PC-9 (cell line): Measurements from ENCODE around the gene SLC1A2. TPM values are rescaled to one million over a fixed set of nuclear protein-coding genes. Genes with fewer than 3 reads are reported as not detected.

Experiments used
- BruUV-seq: library from RNA; stranded (reverse); fragments of 400-500 nt; replicated peaks from 2 replicates; lab custom pipeline; 2021; lab: Mats Ljungman, UMichigan
- CTCF ChIA-PET: fragments of 300-600 bp; sonication (Branson Sonifier 250); formaldehyde crosslinking; loops from one replicate; lab custom pipeline; 2022; ENCODE audit warnings: antibody characterized with exemption; lab: Charles Lee
- POLR2A ChIA-PET: fragments of 300-600 bp; sonication (Branson Sonifier 250); formaldehyde crosslinking; loops from one replicate; lab custom pipeline; 2022; ENCODE audit warnings: antibody characterized with exemption; ENCODE audit not compliant: unreplicated experiment; lab: Charles Lee
- DNase-seq, 2 experiments: peaks; one replicate each; pipeline versions ENCODE4 v3.0.0 to v3.0.0-alpha.2; 2015 to 2022; ENCODE audit warnings: mixed read lengths in 1 of 2
- H2AFZ ChIP-seq: fragments of 200-600 bp; sonication (generic); 2 replicates; pipeline ENCODE4 v1.8.1; 2017; ENCODE audit warnings: antibody characterized with exemption
- H3F3A ChIP-seq: fragments of 200-600 bp; sonication (generic); 2 replicates; pipeline ENCODE4 v1.8.1; 2017; ENCODE audit warnings: antibody characterized with exemption, mild to moderate bottlenecking, low read depth; ENCODE audit not compliant: insufficient read depth
- H3K27ac ChIP-seq: fragments of 200-600 bp; sonication (generic); 2 replicates; pipeline ENCODE4 v1.6.1; 2016; ENCODE audit warnings: mixed run types
- H3K27me3 ChIP-seq: fragments of 200-600 bp; sonication (generic); 2 replicates; pipeline ENCODE4 v1.6.1; 2016; ENCODE audit warnings: low read depth, mixed run types; ENCODE audit not compliant: insufficient read depth
- H3K36me3 ChIP-seq: fragments of 200-600 bp; sonication (generic); 2 replicates; pipeline ENCODE4 v1.6.1; 2016; ENCODE audit warnings: low read depth, mixed run types
- H3K4me1 ChIP-seq: fragments of 200-600 bp; sonication (generic); replicated peaks from 2 replicates; pipeline ENCODE4 v1.6.1; 2016; ENCODE audit warnings: mixed run types; ENCODE audit not compliant: insufficient read depth
- H3K4me2 ChIP-seq: fragments of 200-600 bp; sonication (generic); 2 replicates; pipeline ENCODE4 v1.6.1; 2017; ENCODE audit warnings: mixed run types
- H3K4me3 ChIP-seq: fragments of 200-600 bp; sonication (generic); 2 replicates; pipeline ENCODE4 v1.6.1; 2016; ENCODE audit warnings: mixed run types
- H3K79me2 ChIP-seq: fragments of 200-600 bp; sonication (generic); 2 replicates; pipeline ENCODE4 v1.6.1; 2017; ENCODE audit warnings: low read depth, mixed run types
- H3K9me2 ChIP-seq: fragments of 200-600 bp; sonication (generic); 2 replicates; pipeline ENCODE4 v1.8.1; 2017; ENCODE audit warnings: mild to moderate bottlenecking; ENCODE audit not compliant: insufficient read depth
- H3K9me3 ChIP-seq: fragments of 200-600 bp; sonication (generic); 2 replicates; pipeline ENCODE4 v1.8.1; 2016; ENCODE audit warnings: low read depth; ENCODE audit not compliant: insufficient read depth
- H4K20me1 ChIP-seq: fragments of 200-600 bp; sonication (generic); 2 replicates; pipeline ENCODE4 v1.8.1; 2017; ENCODE audit not compliant: insufficient read depth
- EZH2 ChIP-seq: fragments of 200-600 bp; sonication (generic); IDR thresholded peaks from 2 replicates; pipeline ENCODE4 v1.8.0; 2017; ENCODE audit warnings: antibody characterized with exemption, low read depth
- intact Hi-C: fragments of 100-400 bp; cut with micrococcal nuclease; formaldehyde crosslinking; loops from one replicate; pipeline ENCODE4 v1.10.0; 2022; ENCODE audit not compliant: unreplicated experiment
- total RNA-seq: library from RNA; stranded (reverse); gene quantifications from 2 replicates; pipeline ENCODE4 v1.2.3, GENCODE V29; 2021
- TF ChIP-seq, protein P1 (sequence below): fragments of 200-600 bp; sonication (generic); conservative IDR thresholded peaks from 2 replicates; pipeline ENCODE4 v1.6.1; 2017; ENCODE audit warnings: mixed run types, antibody characterized with exemption, mild to moderate bottlenecking, moderate library complexity

Gene SLC1A2
- total RNA-seq, 1 experiment from 2014 or later = 0.09 TPM

GRCh38 chr11:35206616-35207015 lies 212.7 kb downstream of the SLC1A2 start:
- no peak overlapping the region for H3K27ac ChIP-seq
- CTCF ChIA-PET = no interaction called here
- no peaks in the 10 kb centered on the region for H4K20me1 ChIP-seq
- H3F3A ChIP-seq = peaks cover 92% of the 10 kb centered on the region
- H3K4me1 ChIP-seq = peaks cover 7% of the 10 kb centered on the region; the same call in 1 of the 2 replicates
- peaks cover 48% of the 10 kb centered on the region for H3K79me2 ChIP-seq
- TF ChIP-seq EZH2 = no peak
- TF ChIP-seq, protein P1, sequence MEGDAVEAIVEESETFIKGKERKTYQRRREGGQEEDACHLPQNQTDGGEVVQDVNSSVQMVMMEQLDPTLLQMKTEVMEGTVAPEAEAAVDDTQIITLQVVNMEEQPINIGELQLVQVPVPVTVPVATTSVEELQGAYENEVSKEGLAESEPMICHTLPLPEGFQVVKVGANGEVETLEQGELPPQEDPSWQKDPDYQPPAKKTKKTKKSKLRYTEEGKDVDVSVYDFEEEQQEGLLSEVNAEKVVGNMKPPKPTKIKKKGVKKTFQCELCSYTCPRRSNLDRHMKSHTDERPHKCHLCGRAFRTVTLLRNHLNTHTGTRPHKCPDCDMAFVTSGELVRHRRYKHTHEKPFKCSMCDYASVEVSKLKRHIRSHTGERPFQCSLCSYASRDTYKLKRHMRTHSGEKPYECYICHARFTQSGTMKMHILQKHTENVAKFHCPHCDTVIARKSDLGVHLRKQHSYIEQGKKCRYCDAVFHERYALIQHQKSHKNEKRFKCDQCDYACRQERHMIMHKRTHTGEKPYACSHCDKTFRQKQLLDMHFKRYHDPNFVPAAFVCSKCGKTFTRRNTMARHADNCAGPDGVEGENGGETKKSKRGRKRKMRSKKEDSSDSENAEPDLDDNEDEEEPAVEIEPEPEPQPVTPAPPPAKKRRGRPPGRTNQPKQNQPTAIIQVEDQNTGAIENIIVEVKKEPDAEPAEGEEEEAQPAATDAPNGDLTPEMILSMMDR = no peak
- no peaks in the 10 kb centered on the region for H3K9me3 ChIP-seq
- no peak for DNase-seq
- H3K9me2 ChIP-seq = no peaks in the 10 kb centered on the region
- no peaks in the 10 kb centered on the region for H3K27me3 ChIP-seq
- H3K4me2 ChIP-seq = no peak overlapping the region
- peaks cover 96% of the 10 kb centered on the region for H3K36me3 ChIP-seq
- H2AFZ ChIP-seq = no peak overlapping the region
- no TSS peak for BruUV-seq
- intact Hi-C loops = no loop called here
- H3K4me3 ChIP-seq = no peak overlapping the region
- POLR2A ChIA-PET = no interaction called here

GRCh38 chr11:35204614-35205013 lies 214.7 kb downstream of the SLC1A2 start:
- Histone ChIP-seq H3K79me2 (peaks cover 58% of the 10 kb centered on the region), H3F3A (peaks cover 86% of the 10 kb centered on the region), H3K4me1 (no peaks in the 10 kb centered on the region), H3K4me3 (no peak overlapping the region), H3K4me2 (no peak overlapping the region), H4K20me1 (no peaks in the 10 kb centered on the region), H3K9me2 (no peaks in the 10 kb centered on the region), H3K27me3 (no peaks in the 10 kb centered on the region), H3K27ac (no peak overlapping the region), H3K36me3 (peaks cover 96% of the 10 kb centered on the region), H2AFZ (no peak overlapping the region), H3K9me3 (no peaks in the 10 kb centered on the region)
- intact Hi-C loops = no loop called here
- DNase-seq = no peak
- CTCF ChIA-PET = no interaction called here
- no TSS peak for BruUV-seq
- POLR2A ChIA-PET = no interaction called here
- TF ChIP-seq, protein P1 = no peak
- TF ChIP-seq EZH2 = no peak

Other genes with a start within 250 kb of the SLC1A2 start
- gene PAMR1, start 106.1 kb upstream of the SLC1A2 start, total RNA-seq = 1.1 TPM in 2 replicates
- gene FJX1, start 198.9 kb upstream of the SLC1A2 start, total RNA-seq = 14.8 and 17.5 TPM in 2 replicates
- gene TRIM44, start 243.2 kb upstream of the SLC1A2 start, total RNA-seq = 91.7 and 100 TPM in 2 replicates